GM18868 (cell line): ENCODE data around the gene METTL23.

Experiments
- ATAC-seq: cut with Tn5 transposase; IDR thresholded peaks from one replicate; pipeline ENCODE4 v1.9.1; 2021; ENCODE audit warnings: mild to moderate bottlenecking, moderate library complexity; ENCODE audit not compliant: unreplicated experiment

The METTL23 gene, protein sequence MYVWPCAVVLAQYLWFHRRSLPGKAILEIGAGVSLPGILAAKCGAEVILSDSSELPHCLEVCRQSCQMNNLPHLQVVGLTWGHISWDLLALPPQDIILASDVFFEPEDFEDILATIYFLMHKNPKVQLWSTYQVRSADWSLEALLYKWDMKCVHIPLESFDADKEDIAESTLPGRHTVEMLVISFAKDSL

DNA sequence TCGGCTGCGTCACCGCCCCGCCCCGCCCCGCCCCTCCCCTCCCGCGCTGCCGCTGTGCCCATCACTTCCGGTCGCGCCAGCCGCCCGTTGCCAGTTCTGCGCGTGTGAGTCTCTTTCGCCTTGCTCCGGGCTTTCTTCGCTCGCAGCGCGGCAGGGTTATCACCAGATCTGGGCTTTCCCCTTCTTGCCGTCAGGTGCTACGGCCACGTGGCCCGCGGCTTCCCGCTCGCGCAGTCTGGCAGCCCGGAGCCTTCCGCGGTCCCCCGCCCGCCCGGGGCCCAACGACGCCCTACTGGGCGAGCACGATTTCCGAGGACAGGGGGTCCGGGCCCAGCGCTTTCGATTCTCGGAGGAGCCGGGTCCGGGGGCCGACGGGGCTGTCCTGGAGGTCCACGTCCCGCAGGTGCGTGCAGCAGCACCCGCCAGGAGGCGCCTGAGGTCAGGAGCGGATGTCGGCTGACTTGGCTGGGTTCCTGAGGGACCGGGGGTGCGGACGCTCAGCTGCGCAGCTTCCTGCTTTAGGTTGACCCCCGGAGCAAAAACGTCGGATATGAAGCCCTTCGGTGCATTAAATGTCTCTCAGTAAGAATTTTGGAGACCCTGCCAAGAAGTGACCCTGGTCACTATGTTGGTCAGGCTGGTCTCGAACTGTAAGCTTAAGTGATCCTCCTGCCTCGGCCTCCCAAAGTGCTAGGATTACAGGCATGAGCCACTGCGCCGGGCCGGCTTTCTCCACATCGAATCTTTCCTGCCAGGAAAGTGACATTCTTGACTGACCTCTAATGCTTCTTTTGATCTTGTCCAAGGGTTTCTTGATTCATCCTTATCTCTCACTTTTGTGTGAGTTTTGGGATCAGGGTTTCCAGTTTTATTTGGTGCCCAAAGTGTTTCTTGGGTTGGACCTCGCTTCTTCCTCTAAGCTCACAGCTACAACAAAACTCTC, at the start of gene METTL23:
METTL23 (plus strand) TSS at position 64 of the 943 bp plus-strand sequence. CDS start 2,872 bp downstream, outside the sequence.
- ATAC-seq = peak; percentile 42

DNA sequence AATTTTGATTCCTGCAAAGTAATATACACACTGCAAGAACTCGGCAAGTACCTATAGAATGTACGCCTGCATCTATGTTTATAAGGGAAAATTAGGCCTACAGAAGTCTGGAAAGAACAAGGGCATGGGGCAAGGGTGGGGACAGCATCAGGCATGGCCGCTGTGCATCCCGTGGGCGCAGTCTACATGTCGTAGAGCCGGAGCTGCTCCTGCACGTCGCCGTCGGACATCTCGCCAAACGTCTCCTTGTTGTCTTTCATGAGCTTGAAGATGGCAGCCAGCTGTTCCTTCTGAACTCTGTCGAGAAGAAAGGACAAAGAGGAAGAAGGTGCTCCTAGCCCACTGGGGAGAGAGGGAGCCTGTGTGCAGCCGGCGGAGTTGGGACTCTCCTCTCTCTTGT, 49.2 kb upstream of the METTL23 start:
- no peak for ATAC-seq

DNA sequence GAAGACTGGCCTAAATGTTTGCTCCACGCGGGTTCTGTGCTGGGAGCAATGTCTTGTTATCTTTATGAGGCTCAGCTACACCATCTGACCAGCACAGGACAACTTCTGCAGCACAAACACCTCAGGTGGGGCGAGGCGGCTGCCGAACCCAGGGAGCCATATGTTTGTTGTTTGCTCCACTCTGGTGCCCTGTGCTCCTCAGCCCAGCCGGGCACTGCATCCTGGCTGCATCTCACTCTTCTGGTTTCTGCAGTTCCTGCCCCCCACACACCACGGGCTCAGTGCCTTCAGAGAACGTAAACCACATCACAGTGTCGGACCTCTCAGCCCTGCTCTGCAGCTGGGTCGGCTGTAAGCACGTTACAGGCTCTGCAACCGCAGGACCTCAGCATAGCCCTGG, 48.3 kb upstream of the METTL23 start:
- ATAC-seq = no peak

DNA sequence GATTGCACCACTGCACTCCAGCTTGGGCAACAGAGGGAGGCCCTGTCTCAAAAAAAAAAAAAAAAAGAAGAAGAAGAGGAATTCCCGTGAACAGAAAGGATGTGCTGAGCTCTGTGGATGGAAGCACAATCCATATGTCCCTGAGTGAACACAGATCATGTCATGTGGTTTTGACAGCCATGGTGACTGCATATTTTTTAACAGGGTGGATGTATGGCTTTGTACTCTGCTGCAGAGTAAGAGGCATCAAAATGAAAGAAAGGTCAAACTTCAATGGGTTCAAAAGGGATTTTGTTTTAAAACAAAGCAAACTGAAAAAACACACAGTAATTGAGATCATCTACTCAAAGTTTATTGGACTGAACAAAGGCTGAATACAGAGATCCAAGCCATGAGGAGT, 47.4 kb upstream of the METTL23 start:
- ATAC-seq = no peak

DNA sequence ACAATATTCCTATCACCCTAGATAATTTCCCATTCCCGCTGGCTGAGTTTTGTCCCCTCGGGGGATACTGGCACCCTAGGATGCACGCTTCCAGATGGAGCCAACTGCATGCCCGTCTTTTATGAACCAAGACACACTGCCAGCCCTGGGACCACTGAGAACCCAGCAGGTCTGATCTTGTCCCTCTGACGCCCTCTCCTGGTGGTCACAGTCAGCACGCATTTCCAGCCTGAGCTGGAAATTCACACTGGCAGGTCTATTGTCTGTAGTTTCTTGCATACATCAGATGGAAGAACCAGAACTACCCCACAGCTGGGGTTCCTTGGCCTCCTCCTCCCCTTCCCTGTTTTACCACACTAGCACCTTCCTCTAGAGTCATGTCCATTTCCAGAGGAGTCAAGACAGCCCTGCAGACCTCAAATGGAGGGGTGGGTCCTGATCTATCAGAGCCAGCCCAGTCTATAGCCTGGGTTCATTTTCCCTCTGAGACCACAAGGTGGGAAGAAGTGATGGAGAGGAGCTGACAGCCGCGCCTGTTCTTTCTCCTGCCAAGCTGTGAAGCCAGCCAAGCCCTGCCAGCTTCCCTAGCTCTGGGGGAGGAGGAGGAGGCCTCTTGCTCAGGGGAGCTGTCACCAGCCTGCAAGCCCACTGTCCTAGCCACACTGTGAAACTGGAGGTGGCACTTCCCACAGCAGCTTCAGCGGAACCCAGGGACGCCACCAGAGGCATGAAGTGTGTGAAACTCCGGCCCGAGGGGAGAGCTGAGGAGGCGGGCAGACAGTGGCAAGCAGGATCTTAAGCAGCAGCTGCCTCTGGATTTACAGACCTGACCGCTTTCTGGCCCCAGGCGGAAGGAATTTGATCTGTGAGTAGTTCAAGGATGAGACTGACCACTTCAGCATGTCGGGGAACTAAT, 45.2 kb upstream of the METTL23 start:
- ATAC-seq = no peak

DNA sequence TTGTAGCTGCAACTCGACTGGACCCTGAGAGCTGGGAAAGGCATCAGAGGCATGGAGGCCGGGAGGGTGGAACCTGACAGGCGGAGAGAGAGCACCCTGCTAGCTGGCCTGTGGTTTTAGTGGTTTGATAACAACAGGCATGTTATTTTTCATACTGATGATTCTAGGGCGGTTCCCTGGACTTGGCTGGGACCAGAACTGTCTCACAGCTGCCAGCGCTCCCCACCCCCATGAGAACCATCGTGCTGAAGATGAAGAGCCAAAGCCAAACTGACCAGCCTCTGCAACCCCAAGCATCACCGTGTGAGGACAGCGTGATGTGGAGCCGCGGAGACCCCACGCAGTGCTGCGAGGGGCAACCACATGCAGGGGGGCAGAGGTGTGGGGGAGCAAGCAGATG, 44.3 kb upstream of the METTL23 start:
- no peak for ATAC-seq

DNA sequence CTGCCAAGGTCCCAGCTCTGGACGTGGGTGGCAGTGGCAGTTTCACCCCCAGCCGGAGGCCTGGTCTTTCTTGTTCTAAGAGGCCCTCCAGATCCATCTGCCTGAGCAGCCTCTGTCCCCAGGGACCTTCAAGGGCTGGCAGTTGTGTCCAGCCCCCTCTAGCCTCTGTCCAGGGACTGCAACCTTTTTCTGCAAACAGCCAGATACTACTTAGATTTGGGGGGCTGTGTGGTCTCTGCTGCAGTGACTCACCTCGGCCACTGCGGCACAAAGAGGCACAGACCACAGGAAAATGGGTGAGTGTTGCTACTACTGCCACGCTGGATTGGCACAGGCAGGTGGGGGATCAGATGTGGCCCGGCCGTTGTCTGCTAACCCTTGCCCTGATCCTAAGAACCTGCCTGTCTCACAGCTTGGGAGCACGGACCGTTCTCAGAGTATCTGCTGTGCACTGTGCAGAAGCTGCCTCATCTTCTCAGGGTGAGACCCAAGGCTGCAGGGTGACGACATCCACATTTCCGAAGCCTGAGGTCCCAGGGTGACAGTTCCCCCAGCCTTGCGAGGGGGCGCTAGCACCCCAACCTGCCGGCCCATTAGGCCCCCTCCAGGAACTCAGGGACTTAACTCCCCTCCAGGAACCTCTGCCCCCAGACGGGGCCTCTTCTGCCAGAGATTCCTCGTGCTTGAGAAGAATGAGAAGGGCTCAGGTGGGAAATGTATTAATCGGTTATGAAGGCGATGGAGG, 43.5 kb upstream of the METTL23 start:
- no peak for ATAC-seq

DNA sequence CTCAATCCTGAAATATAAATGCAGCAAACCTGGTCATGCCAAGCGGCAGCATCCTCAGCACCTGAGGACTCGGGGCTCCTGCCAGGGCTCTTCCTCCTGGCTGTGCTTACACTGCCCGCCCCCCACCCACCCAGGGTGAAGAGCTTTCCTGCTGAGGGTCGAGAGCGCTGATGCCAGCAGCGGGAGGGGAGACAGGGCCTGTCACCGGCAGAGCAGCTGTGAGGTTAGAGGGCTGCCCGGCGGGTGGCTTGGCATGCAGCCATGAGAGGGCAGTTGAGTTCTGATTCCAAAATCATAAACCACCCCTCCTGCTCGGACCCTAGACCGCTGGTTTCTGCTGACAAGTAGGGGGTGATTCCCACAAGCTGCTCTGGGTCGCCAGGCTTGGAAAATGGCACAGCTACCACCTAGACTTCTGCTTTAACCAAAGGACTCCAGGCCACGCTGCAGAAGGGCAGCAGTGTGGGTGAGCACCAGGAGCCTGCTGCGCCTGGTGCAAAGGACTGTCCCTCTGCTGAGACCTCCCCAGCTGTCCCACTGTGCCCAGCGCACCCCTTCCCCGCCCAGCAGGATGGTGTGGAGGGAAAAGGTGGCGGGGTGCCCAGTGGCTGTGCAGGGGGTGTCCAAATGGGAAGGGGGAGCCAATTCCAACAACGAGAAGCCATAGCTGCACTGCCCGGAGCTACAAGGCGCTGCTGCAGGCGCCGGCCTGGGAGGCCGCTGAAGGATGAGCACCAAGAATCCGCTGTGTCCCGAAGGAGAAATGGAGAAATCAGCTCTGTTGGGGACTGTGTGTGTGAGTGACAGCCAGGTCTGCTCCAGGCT, 42.5 kb upstream of the METTL23 start:
- ATAC-seq = no peak

DNA sequence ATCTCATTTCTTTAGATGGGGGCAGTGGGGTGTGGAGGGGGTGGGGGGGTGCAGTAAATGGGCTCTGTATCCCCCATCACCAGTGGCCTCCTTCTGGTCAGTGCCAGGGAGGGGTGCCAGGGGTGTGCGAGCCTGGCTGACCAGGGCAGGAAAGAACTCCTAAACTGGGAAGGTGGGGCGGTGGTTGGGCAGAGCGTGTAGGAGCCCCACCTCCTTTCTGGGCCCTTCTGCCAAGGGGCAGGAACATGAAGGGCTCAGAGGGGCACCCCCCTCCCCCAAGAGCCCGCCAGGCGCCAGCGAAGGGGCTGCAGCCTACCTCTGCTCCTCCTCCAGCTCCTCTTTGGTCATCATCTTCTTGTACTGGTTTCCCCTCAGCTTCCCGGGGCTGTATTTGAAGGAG, 41.9 kb upstream of the METTL23 start:
- no peak for ATAC-seq

DNA sequence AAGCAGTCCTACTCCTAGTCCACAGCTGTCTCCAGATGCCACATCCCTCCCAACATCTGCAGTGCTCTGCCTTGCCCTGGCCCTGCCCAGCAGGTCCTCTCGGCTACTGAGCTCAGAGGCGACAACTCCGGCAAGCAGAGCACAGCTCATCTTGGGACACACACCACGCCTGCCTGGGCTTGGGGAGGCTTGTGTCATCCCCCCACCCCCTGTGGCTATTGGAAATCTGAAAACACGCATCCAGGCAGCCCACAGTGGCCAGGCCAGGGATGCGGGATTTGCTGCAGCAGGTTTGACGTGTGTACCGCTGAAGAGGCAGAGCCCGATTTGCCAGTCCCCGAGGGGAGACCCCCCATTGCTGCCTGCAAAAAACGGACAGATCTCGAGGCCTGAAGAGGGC, 41.3 kb upstream of the METTL23 start:
- no peak for ATAC-seq

DNA sequence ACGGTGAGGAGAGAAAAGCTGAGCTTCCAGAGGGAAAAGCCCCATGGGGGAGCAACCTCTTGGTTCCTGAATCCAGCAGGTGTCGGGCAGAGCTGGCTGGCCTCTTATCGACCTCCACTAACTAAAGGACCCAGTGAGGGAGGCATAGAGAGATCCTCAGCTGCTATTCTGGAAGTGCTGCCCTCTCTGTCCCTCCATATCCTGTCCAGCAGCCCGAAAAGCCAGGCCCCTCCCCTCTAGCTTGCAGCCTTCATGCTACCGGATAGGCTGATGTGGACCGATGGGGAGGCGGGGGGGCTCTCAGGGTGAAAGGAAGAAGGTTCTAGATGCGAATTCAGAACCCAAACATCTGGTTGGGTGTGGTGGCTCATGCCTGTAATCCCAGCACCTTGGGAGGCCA, 40.8 kb upstream of the METTL23 start:
- no peak for ATAC-seq

DNA sequence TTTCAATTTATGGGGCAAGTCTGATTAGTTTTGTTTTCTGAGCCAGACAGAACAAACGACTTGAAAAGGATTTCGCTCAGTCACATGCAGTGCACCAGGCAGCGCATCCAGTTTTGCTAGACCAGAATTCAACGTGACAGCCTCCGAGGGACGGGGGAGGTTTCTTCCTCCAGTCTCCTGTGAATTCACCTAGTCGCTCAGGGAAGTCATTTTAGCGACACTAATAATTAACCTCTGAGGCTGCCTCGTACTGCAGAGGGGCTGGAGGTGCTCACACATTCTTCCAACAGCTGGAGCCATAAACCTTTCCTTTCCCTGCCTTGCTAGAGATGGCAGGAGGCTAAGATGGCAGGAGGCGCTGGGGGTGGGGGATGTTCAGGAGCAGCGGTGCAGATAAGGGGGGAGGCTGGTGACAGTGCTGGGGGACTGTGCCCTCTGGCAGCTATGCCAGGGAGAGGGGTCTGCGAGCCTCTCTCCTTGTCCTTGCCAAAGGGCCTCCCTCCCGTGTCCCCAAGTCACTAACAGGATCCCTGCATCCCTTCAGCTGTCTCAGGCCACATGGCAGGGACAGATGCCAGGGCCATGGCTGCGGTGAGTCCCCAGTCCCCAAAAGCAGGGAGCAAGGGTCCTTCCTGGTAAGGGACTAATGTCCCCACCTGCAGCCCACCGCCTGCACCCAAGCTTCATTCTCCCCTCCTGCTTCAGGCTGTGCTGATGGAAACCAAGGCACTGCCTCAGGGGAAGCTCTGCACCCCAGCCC, 39.9 kb upstream of the METTL23 start:
- no peak for ATAC-seq

DNA sequence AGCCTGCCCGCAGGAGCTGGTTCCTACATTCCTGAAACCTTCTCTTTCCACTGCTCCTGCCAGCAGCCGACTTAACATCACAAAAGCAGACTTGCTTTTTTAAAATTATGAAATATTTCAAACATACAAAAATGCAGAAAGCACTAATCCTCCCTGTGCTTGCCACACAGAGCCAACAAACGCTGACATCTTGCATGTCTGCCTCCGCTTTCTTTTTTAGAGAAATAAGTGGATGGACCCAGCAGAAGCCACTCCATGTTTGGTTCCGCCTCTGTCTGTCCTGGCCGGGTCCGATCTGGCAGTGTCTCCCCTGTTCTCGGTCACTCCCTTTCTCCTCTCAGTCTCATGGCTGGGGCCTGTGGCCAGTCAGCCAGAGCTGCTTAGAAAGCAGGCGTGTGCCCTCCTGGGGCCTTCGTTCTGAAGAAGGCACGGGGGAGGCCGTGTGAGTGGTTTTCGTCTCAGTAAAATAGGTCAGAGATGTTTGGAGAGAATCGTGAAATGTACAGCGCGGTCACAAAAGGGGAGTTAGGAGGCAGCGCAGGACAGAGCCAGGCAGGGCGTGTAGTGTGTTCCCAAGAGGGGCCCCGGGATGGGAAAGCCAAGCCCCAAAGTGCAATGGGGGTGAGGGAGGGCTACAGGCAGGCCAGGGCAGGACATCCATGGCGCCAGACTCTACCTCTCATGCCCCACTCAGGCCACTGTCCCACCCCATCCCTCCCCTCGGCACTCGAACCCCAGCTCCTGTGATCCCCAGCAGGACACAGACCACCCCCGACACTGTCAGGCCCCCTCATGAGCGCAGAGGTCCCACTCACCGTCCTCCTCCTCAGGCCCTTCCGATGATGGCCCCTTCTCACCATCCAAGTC, 39.1 kb upstream of the METTL23 start:
- ATAC-seq = no peak

DNA sequence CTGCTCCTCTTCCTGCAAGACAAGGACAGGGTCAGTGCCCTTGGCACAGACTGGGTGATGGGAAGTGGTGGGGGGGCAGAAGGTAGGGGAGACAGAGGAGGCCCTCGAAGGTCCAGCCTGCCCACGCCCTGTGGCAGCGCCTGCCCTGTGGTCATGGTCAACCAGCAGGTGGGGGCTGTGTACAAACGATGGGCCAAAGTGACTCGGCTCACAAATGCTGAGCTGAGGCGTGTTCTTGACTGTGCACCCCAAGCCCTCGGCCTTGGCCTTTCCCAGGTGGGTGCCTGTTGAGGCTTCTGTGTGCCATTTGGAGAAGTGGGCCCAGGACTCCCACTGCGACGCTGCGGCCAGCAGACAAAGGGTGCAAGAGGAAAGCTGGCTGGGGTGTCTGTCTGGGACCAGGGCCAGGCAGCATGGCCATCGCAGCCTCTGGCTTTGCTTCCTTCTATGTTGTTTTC, 38.4 kb upstream of the METTL23 start:
- ATAC-seq = no peak

DNA sequence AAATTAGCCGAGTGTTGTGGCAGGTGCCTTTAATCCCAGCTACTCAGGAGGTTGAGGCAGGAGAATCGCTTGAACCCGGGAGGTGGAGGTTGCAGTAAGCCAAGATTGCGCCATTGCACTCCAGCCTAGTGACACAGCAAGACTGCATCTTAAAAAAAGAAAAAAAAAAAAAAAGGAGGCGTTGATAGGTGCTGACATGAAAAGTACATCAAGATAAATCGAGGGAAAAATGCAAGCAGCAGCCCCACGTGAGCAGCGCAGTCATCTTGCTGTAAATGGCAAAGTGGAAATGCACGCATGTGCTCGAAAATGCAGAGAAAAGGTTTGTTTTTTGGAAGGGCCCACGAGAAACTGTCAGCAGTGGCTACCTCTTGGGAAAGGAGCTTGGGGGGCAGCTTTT, 36.8 kb upstream of the METTL23 start:
- ATAC-seq = no peak

DNA sequence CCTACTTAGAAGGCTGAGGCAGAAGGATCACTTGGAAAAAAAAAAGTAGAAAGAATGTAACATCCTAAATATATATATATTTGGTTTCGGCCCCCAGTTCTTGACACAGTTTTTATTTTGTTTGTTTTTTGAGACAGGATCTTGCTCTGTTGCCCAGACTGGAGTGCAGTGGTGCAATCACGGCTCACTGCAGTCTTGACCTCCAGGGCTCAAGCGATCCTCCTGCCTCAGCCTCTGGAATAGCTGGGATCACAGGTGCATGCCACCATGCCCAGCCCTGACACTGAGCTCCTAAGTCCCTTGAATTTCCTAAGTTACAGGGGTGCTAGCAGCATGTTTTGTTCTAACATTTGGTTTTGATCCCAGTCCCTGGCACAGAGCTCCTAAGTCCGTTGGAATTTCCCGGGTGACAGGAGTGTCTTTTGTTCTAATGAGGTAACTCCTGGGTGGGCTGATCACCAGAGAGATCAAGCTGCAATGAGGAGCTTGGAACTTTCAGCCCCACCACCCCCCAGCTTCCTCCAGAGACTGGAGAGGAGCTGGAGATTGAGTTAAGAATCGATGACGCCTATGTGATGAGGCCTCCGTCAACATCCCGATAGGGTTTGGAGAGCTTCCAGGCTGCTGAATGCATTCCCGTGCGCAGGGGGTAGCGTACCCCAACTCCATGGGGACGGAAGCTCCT, 35.9 kb upstream of the METTL23 start:
- no peak for ATAC-seq
